GM23338 (cell line): ENCODE data around the gene FAP.

ENCODE experiments used
- CREB1 ChIP-seq: fragments of 250-450 bp; sonication (Bioruptor Pico); IDR thresholded peaks from 2 replicates; pipeline ENCODE4 v1.5.0; 2020; ENCODE audit warnings: low read depth, mild to moderate bottlenecking, moderate library complexity
- EZH2 ChIP-seq: fragments of 200-600 bp; sonication (generic); IDR thresholded peaks from one replicate; pipeline ENCODE4 v1.8.0; 2017; ENCODE audit warnings: antibody characterized with exemption, mild to moderate bottlenecking, low read depth; ENCODE audit not compliant: unreplicated experiment
- EZH2phosphoT487 ChIP-seq: fragments of 200-600 bp; sonication (generic); IDR thresholded peaks from one replicate; pipeline ENCODE4 v1.8.1; 2018; ENCODE audit warnings: antibody characterized with exemption; ENCODE audit not compliant: unreplicated experiment
- JUNB ChIP-seq: IDR thresholded peaks from one replicate; pipeline ENCODE4 v1.6.1; 2016; ENCODE audit warnings: antibody characterized with exemption; ENCODE audit not compliant: unreplicated experiment
- NANOG ChIP-seq: IDR thresholded peaks from 2 replicates; pipeline ENCODE4 v1.6.1; 2016; ENCODE audit warnings: antibody characterized with exemption, borderline replicate concordance
- POLR2AphosphoS5 ChIP-seq: IDR thresholded peaks from 2 replicates; pipeline ENCODE4 v1.6.1; 2016; ENCODE audit warnings: antibody characterized with exemption, low read depth
- STAT1 ChIP-seq: IDR thresholded peaks from one replicate; pipeline ENCODE4 v1.6.1; 2016; ENCODE audit warnings: antibody characterized with exemption; ENCODE audit not compliant: unreplicated experiment
- ZNF331 ChIP-seq: fragments of 250-450 bp; sonication (Bioruptor Pico); IDR thresholded peaks from 2 replicates; pipeline ENCODE4 v1.5.0; 2020; ENCODE audit warnings: low read depth, mild to moderate bottlenecking, moderate library complexity
- TF ChIP-seq, protein P1 (sequence below), 2 experiments: fragments of 200-600 bp in 1 of 2; sonication (generic) in 1 of 2; conservative IDR thresholded peaks; 2 replicates each; pipeline versions ENCODE4 v1.5.1 to v1.6.1; 2016 to 2017; ENCODE audit warnings: antibody characterized with exemption in 2 of 2, low read depth in 2 of 2, mild to moderate bottlenecking in 2 of 2, moderate library complexity in 1 of 2
- TF ChIP-seq, protein P2 (sequence below): IDR thresholded peaks from one replicate; pipeline ENCODE4 v1.6.1; 2018; ENCODE audit warnings: antibody characterized with exemption; ENCODE audit not compliant: unreplicated experiment
- TF ChIP-seq, protein P3 (sequence below): fragments of 250-450 bp; sonication (Bioruptor Pico); IDR thresholded peaks from 2 replicates; pipeline ENCODE4 v1.5.0; 2020; ENCODE audit warnings: mild to moderate bottlenecking, moderate library complexity

DNA sequence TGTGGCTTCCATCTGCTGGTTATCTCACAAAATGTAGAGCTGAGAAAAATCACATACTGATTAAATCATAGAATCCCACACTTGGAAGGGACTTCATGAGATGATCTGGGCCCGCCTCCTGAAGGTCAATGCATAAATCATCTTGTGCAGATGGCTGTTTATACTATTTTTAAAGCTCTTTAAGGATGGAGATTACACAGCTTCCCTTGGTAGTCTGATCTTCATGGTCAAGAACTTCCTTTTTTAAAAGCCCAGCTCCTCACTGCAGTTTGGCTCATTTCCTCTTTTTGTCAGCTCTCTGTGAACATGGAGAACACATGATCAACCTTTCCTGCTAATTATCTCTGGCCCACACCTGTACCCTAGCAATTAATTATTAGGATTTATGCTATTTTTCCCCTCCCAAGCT, 117.1 kb downstream of the FAP start:
- TF ChIP-seq, protein P1, sequence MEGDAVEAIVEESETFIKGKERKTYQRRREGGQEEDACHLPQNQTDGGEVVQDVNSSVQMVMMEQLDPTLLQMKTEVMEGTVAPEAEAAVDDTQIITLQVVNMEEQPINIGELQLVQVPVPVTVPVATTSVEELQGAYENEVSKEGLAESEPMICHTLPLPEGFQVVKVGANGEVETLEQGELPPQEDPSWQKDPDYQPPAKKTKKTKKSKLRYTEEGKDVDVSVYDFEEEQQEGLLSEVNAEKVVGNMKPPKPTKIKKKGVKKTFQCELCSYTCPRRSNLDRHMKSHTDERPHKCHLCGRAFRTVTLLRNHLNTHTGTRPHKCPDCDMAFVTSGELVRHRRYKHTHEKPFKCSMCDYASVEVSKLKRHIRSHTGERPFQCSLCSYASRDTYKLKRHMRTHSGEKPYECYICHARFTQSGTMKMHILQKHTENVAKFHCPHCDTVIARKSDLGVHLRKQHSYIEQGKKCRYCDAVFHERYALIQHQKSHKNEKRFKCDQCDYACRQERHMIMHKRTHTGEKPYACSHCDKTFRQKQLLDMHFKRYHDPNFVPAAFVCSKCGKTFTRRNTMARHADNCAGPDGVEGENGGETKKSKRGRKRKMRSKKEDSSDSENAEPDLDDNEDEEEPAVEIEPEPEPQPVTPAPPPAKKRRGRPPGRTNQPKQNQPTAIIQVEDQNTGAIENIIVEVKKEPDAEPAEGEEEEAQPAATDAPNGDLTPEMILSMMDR (conservative IDR thresholded peaks at IDR 0.05; ENCODE audit: low read depth in 2 of 2) = no peak
- no peak for TF ChIP-seq JUNB
- no peak for TF ChIP-seq NANOG
- no peak for TF ChIP-seq EZH2
- no peak for TF ChIP-seq EZH2phosphoT487
- TF ChIP-seq, protein P2, sequence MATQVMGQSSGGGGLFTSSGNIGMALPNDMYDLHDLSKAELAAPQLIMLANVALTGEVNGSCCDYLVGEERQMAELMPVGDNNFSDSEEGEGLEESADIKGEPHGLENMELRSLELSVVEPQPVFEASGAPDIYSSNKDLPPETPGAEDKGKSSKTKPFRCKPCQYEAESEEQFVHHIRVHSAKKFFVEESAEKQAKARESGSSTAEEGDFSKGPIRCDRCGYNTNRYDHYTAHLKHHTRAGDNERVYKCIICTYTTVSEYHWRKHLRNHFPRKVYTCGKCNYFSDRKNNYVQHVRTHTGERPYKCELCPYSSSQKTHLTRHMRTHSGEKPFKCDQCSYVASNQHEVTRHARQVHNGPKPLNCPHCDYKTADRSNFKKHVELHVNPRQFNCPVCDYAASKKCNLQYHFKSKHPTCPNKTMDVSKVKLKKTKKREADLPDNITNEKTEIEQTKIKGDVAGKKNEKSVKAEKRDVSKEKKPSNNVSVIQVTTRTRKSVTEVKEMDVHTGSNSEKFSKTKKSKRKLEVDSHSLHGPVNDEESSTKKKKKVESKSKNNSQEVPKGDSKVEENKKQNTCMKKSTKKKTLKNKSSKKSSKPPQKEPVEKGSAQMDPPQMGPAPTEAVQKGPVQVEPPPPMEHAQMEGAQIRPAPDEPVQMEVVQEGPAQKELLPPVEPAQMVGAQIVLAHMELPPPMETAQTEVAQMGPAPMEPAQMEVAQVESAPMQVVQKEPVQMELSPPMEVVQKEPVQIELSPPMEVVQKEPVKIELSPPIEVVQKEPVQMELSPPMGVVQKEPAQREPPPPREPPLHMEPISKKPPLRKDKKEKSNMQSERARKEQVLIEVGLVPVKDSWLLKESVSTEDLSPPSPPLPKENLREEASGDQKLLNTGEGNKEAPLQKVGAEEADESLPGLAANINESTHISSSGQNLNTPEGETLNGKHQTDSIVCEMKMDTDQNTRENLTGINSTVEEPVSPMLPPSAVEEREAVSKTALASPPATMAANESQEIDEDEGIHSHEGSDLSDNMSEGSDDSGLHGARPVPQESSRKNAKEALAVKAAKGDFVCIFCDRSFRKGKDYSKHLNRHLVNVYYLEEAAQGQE = no peak
- TF ChIP-seq POLR2AphosphoS5 = no peak
- TF ChIP-seq STAT1 = no peak
- TF ChIP-seq CREB1 (CRISPR knock-in tag) = no peak
- TF ChIP-seq, protein P3, sequence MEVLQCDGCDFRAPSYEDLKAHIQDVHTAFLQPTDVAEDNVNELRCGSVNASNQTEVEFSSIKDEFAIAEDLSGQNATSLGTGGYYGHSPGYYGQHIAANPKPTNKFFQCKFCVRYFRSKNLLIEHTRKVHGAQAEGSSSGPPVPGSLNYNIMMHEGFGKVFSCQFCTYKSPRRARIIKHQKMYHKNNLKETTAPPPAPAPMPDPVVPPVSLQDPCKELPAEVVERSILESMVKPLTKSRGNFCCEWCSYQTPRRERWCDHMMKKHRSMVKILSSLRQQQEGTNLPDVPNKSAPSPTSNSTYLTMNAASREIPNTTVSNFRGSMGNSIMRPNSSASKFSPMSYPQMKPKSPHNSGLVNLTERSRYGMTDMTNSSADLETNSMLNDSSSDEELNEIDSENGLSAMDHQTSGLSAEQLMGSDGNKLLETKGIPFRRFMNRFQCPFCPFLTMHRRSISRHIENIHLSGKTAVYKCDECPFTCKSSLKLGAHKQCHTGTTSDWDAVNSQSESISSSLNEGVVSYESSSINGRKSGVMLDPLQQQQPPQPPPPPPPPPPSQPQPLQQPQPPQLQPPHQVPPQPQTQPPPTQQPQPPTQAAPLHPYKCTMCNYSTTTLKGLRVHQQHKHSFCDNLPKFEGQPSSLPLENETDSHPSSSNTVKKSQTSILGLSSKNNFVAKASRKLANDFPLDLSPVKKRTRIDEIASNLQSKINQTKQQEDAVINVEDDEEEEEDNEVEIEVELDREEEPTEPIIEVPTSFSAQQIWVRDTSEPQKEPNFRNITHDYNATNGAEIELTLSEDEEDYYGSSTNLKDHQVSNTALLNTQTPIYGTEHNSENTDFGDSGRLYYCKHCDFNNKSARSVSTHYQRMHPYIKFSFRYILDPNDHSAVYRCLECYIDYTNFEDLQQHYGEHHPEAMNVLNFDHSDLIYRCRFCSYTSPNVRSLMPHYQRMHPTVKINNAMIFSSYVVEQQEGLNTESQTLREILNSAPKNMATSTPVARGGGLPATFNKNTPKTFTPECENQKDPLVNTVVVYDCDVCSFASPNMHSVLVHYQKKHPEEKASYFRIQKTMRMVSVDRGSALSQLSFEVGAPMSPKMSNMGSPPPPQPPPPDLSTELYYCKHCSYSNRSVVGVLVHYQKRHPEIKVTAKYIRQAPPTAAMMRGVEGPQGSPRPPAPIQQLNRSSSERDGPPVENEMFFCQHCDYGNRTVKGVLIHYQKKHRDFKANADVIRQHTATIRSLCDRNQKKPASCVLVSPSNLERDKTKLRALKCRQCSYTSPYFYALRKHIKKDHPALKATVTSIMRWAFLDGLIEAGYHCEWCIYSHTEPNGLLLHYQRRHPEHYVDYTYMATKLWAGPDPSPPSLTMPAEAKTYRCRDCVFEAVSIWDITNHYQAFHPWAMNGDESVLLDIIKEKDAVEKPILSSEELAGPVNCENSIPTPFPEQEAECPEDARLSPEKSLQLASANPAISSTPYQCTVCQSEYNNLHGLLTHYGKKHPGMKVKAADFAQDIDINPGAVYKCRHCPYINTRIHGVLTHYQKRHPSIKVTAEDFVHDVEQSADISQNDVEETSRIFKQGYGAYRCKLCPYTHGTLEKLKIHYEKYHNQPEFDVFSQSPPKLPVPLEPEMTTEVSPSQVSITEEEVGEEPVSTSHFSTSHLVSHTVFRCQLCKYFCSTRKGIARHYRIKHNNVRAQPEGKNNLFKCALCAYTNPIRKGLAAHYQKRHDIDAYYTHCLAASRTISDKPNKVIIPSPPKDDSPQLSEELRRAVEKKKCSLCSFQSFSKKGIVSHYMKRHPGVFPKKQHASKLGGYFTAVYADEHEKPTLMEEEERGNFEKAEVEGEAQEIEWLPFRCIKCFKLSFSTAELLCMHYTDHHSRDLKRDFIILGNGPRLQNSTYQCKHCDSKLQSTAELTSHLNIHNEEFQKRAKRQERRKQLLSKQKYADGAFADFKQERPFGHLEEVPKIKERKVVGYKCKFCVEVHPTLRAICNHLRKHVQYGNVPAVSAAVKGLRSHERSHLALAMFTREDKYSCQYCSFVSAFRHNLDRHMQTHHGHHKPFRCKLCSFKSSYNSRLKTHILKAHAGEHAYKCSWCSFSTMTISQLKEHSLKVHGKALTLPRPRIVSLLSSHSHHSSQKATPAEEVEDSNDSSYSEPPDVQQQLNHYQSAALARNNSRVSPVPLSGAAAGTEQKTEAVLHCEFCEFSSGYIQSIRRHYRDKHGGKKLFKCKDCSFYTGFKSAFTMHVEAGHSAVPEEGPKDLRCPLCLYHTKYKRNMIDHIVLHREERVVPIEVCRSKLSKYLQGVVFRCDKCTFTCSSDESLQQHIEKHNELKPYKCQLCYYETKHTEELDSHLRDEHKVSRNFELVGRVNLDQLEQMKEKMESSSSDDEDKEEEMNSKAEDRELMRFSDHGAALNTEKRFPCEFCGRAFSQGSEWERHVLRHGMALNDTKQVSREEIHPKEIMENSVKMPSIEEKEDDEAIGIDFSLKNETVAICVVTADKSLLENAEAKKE (CRISPR knock-in tag) = no peak
- TF ChIP-seq ZNF331 (CRISPR knock-in tag) = no peak
